Measurements from ENCODE around the gene FAM120B. TPM values are rescaled to one million over a fixed set of nuclear protein-coding genes. Genes with fewer than 3 reads are reported as not detected.

Gene FAM120B
- total RNA-seq, 3 donors from 2014 or later: 30.7 to 40.0 (median 38.3) TPM

- TF ChIP-seq, protein P1, sequence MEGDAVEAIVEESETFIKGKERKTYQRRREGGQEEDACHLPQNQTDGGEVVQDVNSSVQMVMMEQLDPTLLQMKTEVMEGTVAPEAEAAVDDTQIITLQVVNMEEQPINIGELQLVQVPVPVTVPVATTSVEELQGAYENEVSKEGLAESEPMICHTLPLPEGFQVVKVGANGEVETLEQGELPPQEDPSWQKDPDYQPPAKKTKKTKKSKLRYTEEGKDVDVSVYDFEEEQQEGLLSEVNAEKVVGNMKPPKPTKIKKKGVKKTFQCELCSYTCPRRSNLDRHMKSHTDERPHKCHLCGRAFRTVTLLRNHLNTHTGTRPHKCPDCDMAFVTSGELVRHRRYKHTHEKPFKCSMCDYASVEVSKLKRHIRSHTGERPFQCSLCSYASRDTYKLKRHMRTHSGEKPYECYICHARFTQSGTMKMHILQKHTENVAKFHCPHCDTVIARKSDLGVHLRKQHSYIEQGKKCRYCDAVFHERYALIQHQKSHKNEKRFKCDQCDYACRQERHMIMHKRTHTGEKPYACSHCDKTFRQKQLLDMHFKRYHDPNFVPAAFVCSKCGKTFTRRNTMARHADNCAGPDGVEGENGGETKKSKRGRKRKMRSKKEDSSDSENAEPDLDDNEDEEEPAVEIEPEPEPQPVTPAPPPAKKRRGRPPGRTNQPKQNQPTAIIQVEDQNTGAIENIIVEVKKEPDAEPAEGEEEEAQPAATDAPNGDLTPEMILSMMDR (IDR thresholded peaks at IDR 0.05): no peak
- no peaks in the 10 kb centered on the region for H3K4me1 ChIP-seq (ENCODE audit: low read depth)
- DNase-seq: no peak
These were observed 75.0 kb downstream of the FAM120B start for GRCh38 chr6:170381562-170381961.

DNA sequence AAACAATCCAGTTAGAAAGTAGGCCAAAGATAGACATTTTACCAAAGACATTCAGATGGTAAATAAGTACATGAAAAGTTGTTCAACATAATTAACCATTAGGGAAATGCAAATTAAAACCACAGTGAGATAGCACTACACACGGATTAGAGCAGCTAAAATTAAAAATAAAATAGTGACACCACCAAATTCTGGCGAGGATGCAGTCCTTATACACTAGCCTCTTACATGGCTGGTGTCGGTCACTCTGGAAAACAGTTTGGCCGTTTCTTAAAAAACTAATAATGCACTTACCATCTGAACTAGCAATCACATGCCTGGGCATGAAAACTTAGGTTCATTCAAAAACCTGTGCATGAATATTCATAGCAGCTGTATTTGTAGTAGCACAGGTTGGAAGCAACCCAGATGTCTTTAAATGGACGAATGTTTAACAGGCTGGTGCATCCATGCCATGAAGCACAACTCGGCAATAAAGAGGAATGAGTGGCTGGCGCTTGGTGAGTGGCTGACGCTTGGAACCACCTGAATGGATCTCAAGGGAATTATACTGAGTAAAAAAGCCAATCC, 77.0 kb downstream of the FAM120B start:
- DNase-seq (no peak), ATAC-seq (no peak)
- no peaks in the 10 kb centered on the region for H3K36me3 ChIP-seq (ENCODE audit: low read depth)
- no peaks in the 10 kb centered on the region for H3K4me1 ChIP-seq (ENCODE audit: low read depth)
- TF ChIP-seq, protein P1 (IDR thresholded peaks at IDR 0.05): no peak
- H3K9me3 ChIP-seq: no peaks in the 10 kb centered on the region
- intact Hi-C loops (cut with DNase I, micrococcal nuclease): no loop called here
- H3K4me3 ChIP-seq: no peak overlapping the region

More at GRCh38 chr6:170381562-170381961, 75.0 kb downstream of the FAM120B start:
- intact Hi-C loops (cut with DNase I, micrococcal nuclease): no loop called here
- Histone ChIP-seq H3K9me3 (no peaks in the 10 kb centered on the region), H3K4me3 (no peak overlapping the region), H3K36me3 (ENCODE audit: low read depth) (no peaks in the 10 kb centered on the region)
- ATAC-seq: no peak

DNA sequence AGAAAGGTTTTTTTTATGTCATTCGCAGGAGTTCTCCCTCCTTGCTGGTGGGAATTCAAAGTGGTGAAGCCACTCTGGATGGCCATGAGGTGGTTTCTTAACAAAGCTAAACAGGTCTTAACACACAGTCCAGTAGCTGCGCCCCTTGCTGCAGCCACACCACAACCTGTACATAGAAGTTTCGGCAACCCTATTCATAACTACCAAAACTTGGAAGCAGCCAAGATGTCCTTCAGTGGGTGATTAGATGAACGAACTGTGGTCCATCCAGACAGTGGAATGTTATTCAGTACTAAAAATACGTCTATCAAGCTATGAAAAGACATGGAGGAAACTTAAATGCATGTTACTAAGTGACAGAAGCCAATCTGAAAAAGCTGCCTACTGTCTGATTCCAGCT, 78.9 kb downstream of the FAM120B start:
- no peak for ATAC-seq
- DNase-seq: no peak
- Histone ChIP-seq H3K36me3 (ENCODE audit: low read depth) (no peaks in the 10 kb centered on the region), H3K4me3 (no peak overlapping the region), H3K4me1 (ENCODE audit: low read depth) (no peaks in the 10 kb centered on the region), H3K9me3 (no peaks in the 10 kb centered on the region)
- intact Hi-C loops (cut with DNase I, micrococcal nuclease): no loop called here
- TF ChIP-seq, protein P1 (IDR thresholded peaks at IDR 0.05): no peak

GRCh38 chr6:170388113-170388512, 81.6 kb downstream of the FAM120B start:
- Histone ChIP-seq H3K4me1 (ENCODE audit: low read depth) (no peaks in the 10 kb centered on the region), H3K36me3 (ENCODE audit: low read depth) (no peaks in the 10 kb centered on the region), H3K9me3 (no peaks in the 10 kb centered on the region), H3K4me3 (no peak overlapping the region)
- DNase-seq (no peak), ATAC-seq (no peak)
- TF ChIP-seq, protein P1 (IDR thresholded peaks at IDR 0.05): no peak
- intact Hi-C loops (cut with DNase I, micrococcal nuclease): no loop called here

DNA sequence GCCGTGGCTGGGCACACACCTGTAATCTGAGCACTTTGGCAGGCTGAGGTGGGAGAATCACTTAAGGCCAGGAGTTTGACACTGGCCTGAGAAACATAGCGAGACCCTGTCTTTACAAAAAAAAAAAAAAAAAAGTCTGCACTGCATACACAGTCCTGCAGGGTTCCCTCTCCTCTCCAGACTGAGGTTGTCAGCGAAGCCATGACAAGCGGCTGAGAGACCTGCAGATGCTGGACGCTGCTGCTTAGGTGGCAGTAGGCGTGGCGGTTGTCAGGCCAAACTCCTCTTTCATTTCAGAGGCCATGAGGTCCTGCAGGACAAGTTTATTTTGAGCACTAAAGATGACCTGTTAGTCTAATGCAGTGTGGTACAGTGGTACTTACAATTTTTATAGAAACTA, 86.5 kb downstream of the FAM120B start:
- DNase-seq (no peak), ATAC-seq (no peak)
- H3K4me3 ChIP-seq: no peak overlapping the region
- intact Hi-C loops (cut with DNase I, micrococcal nuclease): no loop called here
- no peaks in the 10 kb centered on the region for H3K9me3 ChIP-seq
- TF ChIP-seq, protein P1 (IDR thresholded peaks at IDR 0.05): no peak
- H3K36me3 ChIP-seq (ENCODE audit: low read depth): no peaks in the 10 kb centered on the region
- H3K4me1 ChIP-seq (ENCODE audit: low read depth): no peaks in the 10 kb centered on the region
